Ectodermal cell (in vitro differentiated cells): ENCODE results near the gene IL1RAP.

Source experiments
- H3K27ac ChIP-seq: 2 replicates; pipeline ENCODE4 v1.7.0; 2013; ENCODE audit warnings: mild to moderate bottlenecking, low read depth, low read length; ENCODE audit not compliant: insufficient read depth, poor library complexity, severe bottlenecking
- H3K27me3 ChIP-seq: 2 replicates; pipeline ENCODE4 v1.7.0; 2013; ENCODE audit warnings: mild to moderate bottlenecking, low read length; ENCODE audit not compliant: insufficient read depth, control insufficient read depth, poor library complexity, severe bottlenecking
- H3K36me3 ChIP-seq: one replicate; pipeline ENCODE4 v1.7.0; 2013; ENCODE audit warnings: low read length; ENCODE audit not compliant: control insufficient read depth, insufficient read depth
- H3K4me1 ChIP-seq: one replicate; pipeline ENCODE4 v1.7.0; 2013; ENCODE audit warnings: low read length; ENCODE audit not compliant: control insufficient read depth, insufficient read depth
- H3K4me3 ChIP-seq: 2 replicates; pipeline ENCODE4 v1.7.0; 2013; ENCODE audit warnings: low read depth, low read length, control low read depth; ENCODE audit not compliant: insufficient read depth
- H3K9me3 ChIP-seq: 2 replicates; pipeline ENCODE4 v1.7.0; 2013; ENCODE audit warnings: mild to moderate bottlenecking, low read length, moderate library complexity; ENCODE audit not compliant: control insufficient read depth
- WGBS, 2 experiments: methylation state at CpG; one replicate each; pipeline ENCODE4 v1.1.7; 2013; ENCODE audit warnings: missing lambda C conversion rate in 2 of 2; 5-methylcytosine and 5-hydroxymethylcytosine counted together

The IL1RAP gene

DNA sequence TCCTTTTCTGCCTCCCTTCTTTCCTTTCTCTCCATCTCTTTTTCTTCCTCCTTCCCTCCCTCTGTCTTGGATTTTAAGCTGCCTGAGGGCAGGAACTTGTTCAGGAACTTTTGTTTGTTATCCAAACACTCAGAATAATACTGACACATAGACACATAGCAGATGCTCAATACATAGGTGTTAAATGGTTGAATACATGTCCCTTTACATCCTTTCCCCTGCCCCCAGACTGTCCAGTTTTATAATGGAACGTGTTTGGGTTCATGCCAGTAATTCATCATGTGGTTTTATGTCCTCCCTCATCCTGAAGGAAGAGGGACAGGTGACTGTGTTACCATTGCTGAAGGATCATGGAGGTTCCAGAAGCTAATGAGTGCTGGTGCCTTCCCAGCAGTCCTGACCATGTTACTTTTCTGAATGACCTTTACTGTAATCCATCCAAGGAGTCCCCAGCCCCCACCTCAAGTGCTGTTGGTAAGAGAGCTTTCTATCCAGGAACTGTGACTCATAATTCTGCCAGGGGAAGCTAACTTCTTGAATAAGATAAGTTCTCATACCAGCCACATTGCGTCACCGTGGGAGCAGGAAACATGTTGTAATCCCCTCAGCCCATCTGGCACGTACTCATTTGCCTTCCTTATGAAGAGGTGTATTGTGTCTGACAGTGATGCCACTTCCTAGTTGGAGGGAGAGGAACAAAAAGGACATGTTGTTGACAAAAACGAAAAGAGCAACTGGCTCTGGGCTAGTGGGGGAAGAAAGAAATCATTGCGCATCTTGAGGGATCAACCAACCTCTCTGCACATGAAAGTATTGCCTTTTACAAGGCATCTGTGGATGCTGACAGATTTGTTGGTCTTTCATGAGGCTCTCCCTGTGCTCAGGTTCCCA is 52.4 kb downstream of the IL1RAP start:
- 83 to 85% methylated on average over 6 of the region's 6 CpGs for WGBS, 2 experiments
- Histone ChIP-seq H3K4me1 (no peaks in the 10 kb centered on the region), H3K36me3 (no peaks in the 10 kb centered on the region), H3K4me3 (no peak overlapping the region), H3K9me3 (no peaks in the 10 kb centered on the region), H3K27ac (no peak overlapping the region), H3K27me3 (no peaks in the 10 kb centered on the region)

- Histone ChIP-seq H3K4me3 (no peak overlapping the region), H3K9me3 (no peaks in the 10 kb centered on the region), H3K27me3 (no peaks in the 10 kb centered on the region), H3K27ac (no peak overlapping the region), H3K36me3 (no peaks in the 10 kb centered on the region), H3K4me1 (no peaks in the 10 kb centered on the region)
- 90 to 93% methylated on average over 2 of the region's 2 CpGs for WGBS, 2 experiments
Measured at GRCh38 chr3:190568036-190568435, 54.2 kb downstream of the IL1RAP start.

DNA sequence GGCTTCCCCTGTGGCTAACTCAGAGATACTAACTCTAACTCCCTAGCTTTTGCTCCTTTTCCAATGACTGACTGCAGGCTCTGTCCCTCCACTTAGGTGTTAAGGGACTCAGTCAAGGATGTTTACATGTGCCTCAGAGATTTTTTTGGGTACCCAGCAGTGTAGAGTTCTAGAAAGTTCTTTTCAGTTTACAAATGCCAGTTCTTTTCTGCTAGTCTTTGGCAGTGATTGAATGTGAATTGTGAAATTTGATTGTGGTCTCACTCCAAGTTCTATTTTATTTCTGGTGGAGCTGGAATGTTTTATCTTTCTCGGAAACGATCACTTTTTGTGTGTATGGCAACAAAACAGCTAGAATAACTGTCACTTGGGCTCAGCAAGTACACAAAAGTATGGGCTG is 60.6 kb downstream of the IL1RAP start:
- no peaks in the 10 kb centered on the region for H3K27me3 ChIP-seq
- no peak overlapping the region for H3K4me3 ChIP-seq
- H3K36me3 ChIP-seq = no peaks in the 10 kb centered on the region
- H3K9me3 ChIP-seq = no peaks in the 10 kb centered on the region
- H3K27ac ChIP-seq = no peak overlapping the region
- no peaks in the 10 kb centered on the region for H3K4me1 ChIP-seq
- 93 to 100% methylated on average over 2 of the region's 2 CpGs for WGBS, 2 experiments

DNA sequence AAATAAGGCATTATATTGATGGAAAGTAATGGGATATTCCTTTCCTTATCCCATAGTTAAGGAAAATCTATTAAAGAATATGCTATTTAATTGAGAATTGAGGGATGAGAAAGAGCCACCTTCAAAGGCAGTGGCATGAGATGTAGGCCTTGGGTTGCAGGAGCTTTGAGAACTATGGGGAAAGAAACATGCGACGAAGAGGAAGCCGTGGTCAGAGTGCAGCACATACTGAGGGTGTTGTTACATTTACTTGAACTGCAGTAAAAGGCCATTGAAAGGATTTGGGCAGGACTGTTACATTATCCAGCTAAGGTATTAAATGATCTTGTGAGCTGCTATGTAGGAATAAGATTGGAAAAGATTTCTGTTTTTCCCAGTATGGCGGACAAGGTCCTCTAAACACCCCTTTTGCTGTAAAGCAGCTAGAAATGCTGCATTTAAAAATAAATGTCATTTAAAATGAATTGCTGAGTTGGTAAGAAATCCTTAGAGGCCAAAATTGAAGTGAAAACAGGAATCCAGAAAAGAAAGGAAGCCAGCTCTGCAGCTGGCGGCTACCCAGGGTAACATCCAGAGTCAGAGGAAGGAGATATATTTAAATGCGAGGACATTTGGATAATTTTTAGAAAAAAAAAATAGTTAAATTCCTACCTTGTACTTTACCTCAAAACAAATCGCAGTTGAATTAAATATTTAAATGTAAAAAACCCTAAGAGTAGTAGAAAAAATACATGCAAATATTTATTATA is 61.7 kb downstream of the IL1RAP start:
- no peaks in the 10 kb centered on the region for H3K9me3 ChIP-seq
- no peak overlapping the region for H3K4me3 ChIP-seq
- WGBS, 2 experiments = 95% methylated on average over 5 to 6 of the region's 7 CpGs
- no peaks in the 10 kb centered on the region for H3K36me3 ChIP-seq
- H3K27ac ChIP-seq = no peak overlapping the region
- no peaks in the 10 kb centered on the region for H3K27me3 ChIP-seq
- no peaks in the 10 kb centered on the region for H3K4me1 ChIP-seq

DNA sequence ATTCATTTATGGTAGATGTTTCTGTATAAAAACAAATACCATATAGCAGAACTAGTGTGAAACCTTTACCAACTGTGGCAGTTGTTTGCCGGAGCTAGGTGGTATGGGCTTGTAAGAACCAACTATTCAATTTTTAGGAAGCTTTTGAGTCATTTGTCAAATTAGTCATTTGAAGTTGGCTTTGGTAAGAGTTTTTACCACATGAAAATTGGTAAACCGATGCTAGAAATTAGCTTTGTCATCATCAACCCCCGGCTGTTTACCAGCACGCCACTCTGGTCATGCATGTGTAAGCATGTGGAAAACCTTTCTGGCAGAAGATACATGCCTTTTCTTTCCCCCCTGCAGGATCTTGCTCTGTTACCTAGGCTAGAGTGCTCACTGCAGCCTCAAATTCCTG is 63.3 kb downstream of the IL1RAP start:
- Histone ChIP-seq H3K27me3 (no peaks in the 10 kb centered on the region), H3K36me3 (no peaks in the 10 kb centered on the region), H3K27ac (no peak overlapping the region), H3K4me1 (no peaks in the 10 kb centered on the region), H3K9me3 (no peaks in the 10 kb centered on the region), H3K4me3 (no peak overlapping the region)
- 94 to 95% methylated on average over 4 of the region's 4 CpGs for WGBS, 2 experiments

DNA sequence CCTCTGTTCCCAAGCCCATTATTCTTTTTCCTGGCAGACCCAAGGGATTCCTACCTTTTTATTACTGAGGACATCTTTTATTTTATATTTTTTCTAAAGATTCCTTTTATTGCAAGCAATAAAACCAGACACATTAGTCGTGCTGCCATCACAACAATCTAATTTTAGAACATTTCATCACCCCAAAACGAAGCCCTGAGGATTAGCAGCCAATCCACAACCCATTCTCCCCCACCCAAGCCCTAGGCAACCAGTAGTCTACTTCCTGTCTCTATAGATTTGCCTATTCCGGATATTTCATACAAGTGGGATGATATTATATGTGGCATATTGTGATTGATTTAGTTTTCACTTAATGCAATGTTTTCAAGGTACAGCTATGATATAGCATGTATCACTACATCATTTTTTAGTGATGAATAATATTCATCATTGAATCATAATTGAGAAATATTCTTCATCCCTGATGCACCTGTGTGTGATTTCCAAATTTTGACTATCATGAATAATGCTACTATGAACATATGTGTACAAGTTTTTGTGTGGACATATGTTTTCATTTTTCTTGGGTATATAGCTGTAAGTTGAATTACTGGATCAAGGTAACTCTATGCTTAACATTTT is 65.7 kb downstream of the IL1RAP start:
- H3K4me3 ChIP-seq = no peak overlapping the region
- 93 to 94% methylated on average over 2 to 3 of the region's 3 CpGs for WGBS, 2 experiments
- no peaks in the 10 kb centered on the region for H3K9me3 ChIP-seq
- no peak overlapping the region for H3K27ac ChIP-seq
- no peaks in the 10 kb centered on the region for H3K27me3 ChIP-seq
- no peaks in the 10 kb centered on the region for H3K36me3 ChIP-seq
- H3K4me1 ChIP-seq = no peaks in the 10 kb centered on the region

DNA sequence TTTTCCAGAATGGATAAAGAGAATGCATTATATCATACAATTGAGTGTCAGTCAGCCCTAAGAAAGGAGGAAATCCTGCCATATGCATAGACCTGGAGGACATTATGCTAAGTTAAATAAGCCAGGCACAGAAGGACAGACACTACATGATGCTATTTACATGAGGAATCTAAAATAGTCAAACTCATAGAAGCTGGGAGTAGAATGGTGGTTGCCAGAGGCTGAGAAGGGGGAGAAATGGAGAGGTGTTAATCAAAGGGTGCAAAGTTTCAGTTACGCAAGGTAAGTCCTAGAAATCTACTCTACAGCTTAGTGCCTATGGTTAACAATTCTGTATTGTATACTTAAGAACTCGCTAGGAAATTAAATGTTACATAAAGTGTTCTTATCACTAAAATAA is 66.5 kb downstream of the IL1RAP start:
- Histone ChIP-seq H3K4me3 (no peak overlapping the region), H3K4me1 (no peaks in the 10 kb centered on the region), H3K27me3 (no peaks in the 10 kb centered on the region), H3K9me3 (no peaks in the 10 kb centered on the region), H3K27ac (no peak overlapping the region), H3K36me3 (no peaks in the 10 kb centered on the region)
- 90 to 100% methylated on average over 1 of the region's 2 CpGs for WGBS, 2 experiments

DNA sequence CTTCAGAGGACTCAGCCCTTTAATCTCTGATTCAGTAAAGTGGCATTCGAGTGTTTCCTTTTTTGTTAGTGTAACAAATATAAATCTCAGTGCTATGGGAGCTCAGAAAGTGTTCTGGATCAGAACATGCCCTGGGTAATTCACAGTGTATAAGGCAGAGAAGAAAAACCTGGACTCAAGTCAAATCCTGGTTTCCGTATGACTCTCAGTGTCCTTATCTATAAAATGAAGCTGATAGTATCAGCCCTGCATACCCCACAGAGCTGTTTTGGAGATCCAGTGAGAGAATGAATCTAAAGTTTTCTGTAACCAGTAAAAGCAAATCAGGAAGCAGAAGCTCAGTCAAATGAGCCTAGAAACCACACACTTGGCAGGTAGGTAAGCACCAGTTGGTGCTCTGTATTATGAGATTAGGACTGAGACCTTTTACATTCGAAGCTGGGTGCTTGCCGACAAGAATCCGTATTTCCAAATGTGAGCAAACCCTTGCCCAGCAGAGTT is 67.2 kb downstream of the IL1RAP start:
- Histone ChIP-seq H3K27me3 (no peaks in the 10 kb centered on the region), H3K36me3 (no peaks in the 10 kb centered on the region), H3K4me3 (no peak overlapping the region), H3K4me1 (peaks cover 4% of the 10 kb centered on the region), H3K27ac (no peak overlapping the region), H3K9me3 (no peaks in the 10 kb centered on the region)
- WGBS, 2 experiments = 93 to 94% methylated on average over 5 of the region's 5 CpGs

DNA sequence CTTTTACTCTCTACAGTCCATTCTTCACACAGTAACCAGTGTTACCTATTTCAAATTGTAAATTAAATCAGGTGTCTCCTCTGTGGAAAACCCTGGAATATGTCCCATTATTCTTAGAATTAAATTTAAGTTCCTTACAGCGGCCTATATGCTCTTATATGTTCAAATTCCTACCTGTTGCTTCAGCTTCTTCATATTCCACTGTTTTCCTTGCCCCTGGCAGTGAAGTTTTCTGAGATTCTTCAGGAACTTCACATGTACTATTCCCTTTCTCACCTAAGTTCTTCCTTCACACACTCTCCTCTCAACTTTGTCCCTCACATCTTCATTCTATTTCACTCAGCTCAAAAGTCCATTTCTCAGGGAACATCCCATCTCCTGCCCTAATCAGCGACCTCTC is 68.8 kb downstream of the IL1RAP start:
- Histone ChIP-seq H3K9me3 (no peaks in the 10 kb centered on the region), H3K27ac (no peak overlapping the region), H3K4me1 (peaks cover 5% of the 10 kb centered on the region), H3K4me3 (no peak overlapping the region), H3K36me3 (no peaks in the 10 kb centered on the region), H3K27me3 (no peaks in the 10 kb centered on the region)
- WGBS, 2 experiments = 88 to 94% methylated on average over 2 of the region's 2 CpGs
